Activated CD4-positive, alpha-beta T cell treated with anti-CD3 and anti-CD28 coated beads for 4 hours (primary cell): Measurements from ENCODE around the gene IQCE.
"Not testable (repeated sequence)": the region's sequence is repeated elsewhere in the genome, so short reads cannot be mapped to it uniquely, and the experiment has no call there.

Experiments
- DNase-seq, 2 donors: peaks; one replicate each; pipeline ENCODE4 v3.0.0-alpha.2; 2020

IQCE gene

DNA sequence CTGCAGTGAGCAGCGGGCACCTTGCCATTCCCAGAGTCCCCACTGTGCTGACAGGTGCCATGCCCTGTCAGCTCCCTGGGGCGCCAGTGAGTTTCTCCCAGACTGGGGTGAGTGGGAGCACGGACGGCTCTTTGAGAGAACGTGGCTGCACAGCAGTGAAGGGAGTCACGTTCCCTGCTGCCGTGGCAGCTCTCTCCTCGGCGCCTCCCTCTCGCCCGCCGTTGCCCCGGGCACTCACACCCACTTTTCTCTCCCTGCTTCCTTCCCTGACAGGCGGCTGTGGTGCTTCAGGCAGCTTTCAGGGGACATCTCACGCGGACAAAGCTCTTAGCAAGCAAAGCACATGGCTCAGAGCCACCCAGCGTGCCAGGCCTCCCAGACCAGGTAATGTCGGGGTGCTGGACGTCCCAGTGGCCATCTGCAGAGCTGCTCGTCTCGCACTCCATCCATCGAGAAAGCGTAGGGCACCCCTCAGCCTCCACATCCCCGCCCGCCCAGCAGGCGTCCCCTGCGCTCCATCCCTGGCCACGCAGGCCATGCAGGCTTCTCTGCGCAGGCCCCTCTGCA is 45.9 kb downstream of the IQCE start:
- DNase-seq, result no peak

DNA sequence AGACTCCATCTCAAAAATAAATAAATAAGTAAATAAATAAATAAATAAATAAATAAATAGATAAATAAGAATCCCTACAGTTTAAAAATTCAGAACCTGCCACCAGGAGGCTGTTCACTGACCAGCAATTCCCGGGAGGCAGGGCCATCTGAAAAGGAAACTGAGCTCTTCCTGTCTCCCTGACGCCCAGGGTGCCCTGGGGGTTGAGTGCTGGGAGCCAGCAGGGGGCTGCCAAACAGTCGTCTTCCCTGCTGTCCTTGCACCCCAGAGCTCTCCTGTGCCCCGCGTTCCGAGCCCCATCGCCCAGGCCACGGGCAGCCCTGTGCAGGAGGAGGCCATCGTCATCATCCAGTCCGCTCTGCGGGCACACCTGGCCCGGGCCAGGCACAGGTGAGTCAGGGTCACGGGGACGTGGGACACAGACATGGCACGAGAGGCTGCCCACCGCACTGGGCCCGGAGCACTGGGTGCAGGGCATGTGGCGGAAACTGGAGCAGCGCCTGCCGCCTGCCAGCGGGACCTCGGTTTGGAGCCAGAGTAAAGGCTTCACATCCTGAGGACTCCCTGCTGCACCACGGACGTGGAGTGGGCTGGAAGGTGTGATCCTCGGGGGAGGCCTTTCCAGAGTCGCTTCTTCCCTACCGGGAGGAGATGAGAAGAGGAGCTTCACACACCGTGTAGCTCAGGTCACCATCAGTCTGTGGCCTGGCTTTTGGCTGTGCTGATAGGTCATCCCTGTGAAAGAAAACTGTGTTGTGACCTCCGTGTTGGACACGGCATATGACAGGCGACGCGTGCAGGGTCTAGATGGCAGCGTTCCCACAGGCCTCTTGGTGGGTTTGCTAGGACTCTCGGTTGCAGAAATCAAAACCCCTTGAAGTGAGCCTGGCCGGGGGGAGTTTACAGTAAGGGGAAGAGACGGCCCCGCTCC is 47.1 kb downstream of the IQCE start:
- no peak for DNase-seq

DNA sequence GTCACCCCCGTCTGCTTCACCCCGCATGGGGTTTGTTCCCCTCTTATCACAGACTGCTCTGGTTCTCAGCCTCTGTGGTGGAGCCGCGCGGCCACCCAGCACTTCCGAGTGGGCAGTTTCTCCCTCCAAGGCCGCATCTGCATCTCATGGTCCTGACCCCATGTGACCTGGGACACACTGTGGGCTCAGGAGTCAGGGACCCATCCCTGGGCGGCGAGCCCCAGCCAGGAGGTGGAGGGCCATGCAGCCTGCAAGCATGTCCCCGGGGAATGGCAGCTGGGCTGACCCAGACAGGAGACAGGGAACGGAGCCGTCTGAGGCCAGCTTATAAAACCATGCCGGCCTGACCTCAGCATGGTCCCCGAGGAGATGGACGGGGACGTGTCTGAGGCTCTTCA is 47.8 kb downstream of the IQCE start:
- no peak for DNase-seq

DNA sequence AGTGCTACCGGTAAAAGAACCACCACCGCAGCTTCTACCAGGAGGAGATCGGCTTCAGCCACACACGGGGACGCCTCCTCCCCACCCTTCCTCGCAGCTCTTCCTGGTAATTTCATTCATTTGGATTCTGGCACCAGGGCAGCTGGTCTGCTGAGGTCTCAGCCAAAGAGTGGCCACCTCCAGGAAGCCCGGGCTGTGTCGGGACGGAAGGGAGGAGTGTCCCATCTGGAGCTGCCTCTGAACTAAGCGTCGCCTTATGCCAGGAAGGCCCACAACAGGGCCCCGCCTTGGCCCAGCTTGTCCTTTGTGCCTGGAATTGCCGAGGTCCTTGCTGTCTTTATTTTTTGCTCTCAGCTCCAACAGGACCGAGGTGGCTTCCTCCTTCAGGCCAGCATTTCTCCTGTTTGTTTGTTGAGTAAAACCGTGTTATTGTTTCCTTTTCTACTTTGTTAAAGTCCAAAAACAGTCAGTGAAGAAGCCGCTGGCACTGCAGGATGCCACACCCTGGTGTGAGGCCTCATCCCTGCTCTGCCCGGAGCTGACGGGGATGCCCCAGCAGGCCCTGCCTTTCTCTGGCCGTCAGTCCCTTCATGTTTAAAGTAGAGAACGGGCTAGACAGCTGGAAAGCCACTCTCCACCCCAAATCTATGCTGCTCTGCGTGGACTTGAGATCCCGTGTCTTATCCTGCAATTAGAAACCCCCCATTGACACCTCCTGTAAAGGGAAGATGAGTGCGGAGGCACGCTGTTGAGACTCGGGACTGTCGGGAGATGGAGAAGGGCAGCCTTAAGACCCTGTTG is 48.5 kb downstream of the IQCE start:
- DNase-seq, result no peak

DNA sequence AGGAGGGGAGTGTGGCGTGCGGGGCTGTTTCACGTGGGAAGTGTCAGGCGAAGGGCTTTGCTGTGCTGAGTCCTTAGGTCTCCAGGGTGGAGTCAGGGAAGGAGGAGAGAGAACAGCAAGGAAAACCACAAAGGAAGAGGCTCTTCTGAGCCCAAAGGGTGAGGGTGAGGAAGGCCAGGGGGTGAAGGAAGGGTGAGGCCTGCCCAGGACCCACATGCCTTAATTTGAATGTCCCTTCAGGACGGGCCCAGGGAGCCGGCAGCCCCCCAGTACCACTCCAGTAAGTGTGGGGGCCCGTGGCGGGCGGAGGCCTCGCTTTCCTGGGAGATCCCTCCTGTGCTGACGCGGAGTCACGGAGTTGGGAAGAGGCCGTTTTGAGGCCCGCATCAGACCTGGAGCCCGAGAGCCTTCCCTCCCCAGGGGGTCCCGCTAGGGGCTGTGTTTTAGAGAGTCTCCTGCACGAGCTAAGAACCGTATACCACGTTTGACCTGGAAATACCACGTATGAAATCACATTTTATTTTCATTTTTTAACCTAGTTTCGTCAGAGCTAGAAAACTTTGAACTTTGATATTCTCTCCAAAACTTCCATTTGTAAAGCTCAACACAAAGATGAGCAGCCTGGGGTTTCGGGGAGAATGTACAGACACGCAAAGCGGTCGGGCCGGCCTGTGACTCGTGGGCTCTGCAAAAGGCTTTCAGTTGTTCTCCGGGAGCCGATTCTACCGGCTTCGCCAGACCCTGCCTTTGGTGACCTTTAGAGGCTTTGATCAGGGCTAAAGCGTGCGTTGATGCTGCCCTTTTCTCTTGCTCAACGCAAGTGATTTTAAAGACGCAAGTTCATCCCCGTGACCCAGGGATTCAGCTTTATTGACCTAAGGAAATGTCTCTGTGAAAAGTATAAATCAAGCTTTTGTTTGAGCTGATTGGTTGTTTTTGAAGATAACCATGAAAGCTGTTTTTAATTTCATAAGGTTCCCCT is 49.4 kb downstream of the IQCE start:
- no peak for DNase-seq

DNA sequence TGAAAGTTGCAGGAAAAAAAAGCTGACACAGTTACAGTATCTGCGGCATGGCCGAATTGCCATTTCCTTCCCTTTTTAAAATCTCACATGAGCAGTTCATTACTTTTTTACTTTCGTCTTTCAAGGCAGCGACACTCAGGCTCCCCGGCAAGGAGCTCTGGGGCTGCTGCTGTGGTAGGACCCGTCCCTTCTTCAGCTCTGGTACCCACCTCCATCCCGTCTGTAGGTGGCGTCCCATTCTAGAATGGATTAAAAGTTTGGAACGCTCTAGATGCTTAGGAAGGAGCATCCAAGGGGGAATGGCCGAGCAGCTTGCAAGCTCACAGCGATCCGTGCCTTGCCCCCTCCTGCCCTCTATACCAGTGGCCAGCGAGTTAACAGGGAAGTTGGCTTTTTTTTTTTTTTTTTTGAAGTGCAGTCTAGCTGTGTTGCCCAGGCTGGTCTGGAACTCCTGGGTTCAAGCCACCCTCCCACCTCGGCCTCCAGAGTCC is 50.2 kb downstream of the IQCE start:
- DNase-seq, result no peak

DNA sequence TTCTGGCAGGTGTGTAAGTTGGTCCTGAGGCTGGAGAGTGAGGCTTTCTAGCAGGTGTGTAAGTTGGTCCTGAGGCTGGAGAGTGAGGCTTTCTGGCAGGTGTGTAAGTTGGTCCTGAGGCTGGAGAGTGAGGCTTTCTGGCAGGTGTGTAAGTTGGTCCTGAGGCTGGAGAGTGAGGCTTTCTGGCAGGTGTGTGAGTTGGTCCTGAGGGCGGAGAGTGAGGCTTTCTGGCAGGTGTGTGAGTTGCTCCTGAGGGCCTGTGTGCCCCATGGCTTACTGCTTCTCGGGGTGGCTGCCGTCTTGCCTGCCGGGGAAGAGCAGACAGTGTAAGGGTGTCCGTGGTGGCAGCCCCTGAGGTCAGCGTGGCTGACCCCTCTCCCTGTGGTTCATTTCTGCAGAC is 50.9 kb downstream of the IQCE start:
- not testable (repeated sequence) for DNase-seq

DNA sequence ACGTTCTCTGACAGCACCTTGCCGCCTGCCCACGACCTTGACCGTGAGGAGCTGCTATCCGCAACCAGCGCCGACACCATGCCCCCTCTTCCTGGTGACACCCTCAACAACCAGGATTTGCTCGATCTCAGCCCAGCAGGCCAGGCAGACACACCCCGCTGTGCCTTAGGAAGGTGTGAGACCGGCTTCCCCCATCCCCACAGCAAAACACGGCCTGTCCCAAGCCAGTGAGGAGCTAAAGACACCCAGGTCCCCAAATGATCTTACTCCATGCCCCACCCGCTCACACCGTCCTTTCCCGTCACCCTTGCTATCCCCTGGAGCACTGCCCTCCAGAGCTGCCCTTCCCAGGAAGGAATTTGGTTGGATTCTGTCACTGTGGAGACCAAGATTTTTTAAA is 51.7 kb downstream of the IQCE start:
- no peak for DNase-seq

DNA sequence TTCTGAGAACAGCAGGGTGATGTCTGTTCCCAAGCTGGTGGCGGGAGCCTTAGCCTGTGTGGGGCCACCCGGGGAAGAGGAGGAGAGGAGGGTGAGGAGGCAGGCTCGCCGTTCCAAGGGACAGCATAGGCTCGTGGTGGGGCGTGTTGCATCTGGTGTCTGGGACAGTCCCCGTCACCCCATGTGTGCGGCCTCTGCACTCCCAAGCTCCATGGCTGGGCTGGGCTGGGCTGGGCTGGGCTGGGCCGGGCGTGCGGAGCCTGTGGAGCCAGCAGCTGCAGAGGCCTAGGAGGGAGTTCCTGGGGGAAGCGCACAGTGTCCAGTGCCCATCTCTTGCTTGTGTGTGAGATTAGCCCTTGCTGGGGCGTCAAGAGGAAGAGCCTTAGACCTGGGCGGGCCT is 52.1 kb downstream of the IQCE start:
- DNase-seq, result no peak

DNA sequence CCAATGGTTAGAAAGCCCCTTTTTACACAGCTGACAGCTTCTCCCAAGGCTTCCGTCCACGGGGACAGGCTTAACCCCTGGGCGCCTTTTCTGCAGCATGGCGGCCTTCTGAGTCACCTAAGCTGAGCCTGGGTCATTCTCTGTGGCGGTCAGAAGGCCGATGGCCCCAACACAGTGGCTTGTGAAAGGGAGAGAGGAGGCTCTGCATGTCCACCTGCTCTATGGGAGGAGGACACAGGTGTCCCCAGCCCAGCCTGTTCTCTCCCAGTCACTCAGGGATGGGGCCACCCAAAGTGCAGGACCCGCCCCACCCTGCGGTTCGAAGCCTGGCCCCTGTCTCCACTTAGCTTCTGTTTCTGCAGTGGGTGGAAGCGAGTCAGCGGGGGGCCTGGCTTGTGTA is 52.6 kb downstream of the IQCE start:
- no peak for DNase-seq

DNA sequence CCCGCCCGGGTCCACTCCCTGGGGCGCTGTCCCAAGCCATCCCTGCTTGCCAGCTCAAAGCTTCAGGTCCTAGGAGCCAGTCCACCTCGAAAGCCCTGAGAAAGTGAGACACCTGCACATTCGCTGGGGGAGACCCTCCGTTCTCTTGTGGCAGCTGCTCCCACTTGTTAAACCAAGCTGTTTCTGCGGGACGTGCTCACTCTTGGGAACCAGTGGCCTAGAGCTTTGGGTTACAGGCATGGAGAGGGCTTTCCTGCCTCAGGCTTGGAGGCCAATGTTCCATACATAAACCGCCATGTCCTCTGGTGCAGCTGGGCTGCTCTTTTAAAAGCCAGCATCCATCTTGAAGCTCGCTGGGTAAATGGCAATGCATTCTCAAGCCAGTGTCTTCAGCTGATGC is 53.1 kb downstream of the IQCE start:
- no peak for DNase-seq

DNA sequence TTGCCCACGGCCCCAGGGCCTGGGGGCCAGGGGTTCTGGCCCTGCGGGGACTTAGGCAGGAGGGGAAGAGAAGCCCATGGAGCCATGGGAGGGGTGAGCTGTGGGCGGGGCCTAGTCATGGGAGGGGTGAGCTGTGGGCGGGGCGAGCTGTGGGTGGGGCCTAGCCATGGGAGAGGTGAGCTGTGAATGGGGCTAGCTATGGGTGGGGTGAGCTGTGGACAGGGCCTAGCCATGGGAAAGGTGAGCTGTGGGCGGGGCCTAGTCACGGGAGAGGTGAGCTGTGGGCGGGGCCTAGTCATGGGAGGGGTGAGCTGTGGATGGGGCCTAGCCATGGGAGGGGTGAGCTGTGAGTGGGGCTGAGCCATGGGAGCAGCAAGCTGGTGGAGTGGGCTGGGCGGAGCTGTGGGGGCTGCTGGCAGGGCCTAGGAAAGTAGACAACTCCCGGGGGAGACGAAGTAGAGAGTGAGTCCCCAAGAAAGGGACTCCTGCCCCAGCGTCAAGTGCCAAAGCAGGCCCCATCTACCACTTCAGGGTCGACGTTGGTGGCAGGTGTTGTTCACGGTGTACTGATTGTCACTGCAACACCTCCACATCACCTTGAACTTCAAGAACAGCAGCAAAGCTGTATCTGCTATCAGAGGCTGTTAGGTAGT is 53.8 kb downstream of the IQCE start:
- DNase-seq, result no peak

DNA sequence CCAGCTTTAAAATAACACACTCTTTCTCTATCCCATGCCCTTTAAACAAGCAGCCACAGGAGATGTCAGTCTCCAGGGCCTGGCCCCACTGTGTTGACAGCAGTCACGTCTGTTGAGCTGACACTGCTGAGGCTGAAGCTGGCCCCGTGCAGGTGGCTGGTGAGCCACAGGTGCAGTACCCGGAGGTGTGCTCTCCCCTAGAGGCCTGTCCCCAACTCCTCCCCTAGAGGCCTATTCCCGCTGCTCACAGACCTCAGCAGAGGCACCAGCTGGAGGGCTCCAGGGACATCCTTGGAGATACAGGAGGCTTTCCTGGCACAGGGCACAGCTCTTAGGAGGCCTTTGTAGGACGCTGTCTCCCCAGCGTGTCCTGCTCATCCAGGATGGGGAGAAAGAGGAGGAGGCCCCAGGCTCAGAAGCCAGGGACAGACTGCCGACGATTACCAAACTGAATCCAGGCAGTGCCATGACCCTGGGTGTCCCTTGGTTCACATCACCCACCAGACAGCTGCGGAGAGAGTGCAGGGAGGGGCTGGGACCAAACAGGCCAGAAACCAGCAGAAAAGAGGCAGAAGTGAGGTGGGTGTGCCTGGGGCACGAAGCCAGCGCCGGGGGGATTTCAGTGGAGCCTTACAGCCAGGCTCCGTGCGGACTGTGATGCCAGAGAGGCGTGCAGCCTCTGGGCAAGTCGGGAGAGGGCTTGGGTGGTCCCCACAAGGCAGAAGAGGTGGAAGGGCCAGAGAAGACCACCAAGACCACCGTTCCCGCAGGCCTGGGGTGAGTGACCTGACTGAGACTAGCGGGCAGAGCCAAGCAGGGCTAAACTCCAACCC is 54.5 kb downstream of the IQCE start:
- no peak for DNase-seq

DNA sequence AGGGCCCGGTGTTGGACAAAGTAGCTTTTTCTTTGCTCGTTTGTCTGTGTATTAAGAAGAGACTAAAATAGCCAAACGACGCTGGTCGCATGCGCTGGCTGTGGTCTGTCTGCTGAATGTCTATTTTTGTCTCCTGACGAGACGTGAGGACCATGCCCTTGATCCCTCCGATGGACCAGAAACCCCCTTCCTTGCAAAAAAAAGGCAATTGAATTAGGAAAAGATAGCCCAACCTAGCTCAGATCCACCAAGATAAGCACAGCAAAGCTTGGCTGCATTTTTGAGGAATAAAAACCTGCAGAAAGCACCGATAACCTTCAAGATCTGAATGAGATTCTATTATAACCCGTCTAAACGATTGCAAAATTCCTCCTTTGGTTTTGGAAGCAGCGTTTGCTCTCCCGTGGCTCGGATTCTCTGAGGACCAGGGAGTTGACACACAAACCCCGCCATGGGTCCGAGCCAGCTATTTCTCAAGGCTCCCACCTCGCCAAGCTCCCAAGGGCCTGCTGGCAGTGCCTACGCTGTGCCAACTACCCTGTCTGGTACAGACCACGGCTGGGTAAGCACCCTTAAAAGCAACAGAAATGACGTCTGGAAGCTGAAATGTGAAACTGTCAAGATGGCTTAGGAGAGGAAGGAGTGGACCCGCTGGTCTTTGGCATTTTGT is 55.3 kb downstream of the IQCE start:
- DNase-seq, result no peak

DNA sequence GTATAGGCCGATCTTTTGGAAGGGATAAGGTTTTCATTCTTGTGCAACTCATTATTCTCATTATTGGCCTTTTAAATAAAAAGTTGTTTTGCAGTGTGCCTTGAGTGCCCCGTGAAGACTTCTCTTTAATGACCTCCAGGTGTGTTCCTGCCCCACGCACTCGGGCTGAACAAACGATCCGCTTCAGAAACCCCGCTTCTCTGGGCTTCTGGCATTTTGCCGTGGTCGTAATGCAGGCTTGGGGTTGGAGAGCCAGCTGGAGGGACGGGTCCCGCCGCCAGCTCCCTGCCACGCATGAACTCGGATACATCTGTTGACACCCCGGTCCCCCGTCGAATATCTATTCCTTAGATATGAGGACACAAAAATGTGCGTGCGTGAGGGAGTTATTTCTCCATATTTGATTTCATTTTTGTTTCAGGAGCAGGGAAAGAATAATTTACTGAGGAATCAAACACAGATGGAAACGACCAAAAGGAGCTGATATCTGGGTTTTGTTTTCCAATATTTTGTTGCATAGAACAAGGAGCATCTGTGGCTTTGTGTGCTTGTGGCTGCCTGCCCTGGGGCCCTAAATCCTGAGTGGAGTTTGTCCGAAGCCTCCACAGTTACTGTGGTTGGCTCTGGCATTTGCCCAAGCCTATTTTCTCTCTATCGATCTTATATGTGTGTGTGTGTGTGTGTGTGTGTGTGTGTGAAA is 56.0 kb downstream of the IQCE start:
- DNase-seq, result no peak

DNA sequence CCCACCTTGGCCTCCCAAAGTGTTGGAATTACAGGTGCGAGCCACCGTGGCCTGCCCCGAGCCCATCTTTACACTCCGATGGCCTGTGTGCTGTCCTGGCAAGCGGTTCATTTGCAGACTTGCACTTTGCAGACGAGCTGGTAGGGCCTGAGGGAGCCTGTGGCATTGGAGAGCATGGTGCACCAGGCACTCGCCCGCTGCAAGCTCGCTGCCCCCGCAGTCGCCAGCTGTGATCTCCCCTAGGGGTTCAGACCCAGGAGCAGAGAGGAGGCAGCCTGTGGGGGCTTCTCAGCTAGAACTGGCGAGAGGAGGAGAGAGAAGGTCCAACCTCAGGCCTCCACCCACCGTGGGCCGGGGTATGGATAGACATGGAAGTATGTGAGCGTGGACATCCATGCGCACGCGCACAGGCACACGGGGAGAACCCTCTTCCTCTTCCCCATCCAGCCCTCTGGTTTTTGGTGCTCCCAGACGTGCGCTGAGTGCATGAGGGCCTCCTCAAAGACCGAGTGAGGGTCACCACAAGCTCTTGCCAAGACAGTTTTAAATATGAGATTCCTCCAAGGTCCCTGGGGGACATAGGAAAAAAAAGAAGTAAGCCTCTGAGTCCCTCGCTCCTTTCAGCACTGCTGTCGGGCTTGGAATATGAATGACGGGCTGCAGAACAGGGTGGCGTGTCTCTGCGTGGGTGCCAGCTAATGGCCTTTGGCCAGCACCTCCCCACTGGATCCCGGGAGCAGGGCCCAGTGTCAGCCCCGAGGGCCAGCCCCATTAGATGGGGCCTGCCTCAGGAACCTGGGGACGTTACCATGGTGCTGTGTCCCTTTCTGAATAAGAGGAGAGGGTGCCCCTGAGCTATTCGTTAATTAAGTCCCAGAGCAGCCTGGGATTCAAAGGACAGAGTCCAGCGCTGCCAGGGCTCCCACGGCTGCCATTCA is 57.9 kb downstream of the IQCE start:
- DNase-seq, result no peak

DNA sequence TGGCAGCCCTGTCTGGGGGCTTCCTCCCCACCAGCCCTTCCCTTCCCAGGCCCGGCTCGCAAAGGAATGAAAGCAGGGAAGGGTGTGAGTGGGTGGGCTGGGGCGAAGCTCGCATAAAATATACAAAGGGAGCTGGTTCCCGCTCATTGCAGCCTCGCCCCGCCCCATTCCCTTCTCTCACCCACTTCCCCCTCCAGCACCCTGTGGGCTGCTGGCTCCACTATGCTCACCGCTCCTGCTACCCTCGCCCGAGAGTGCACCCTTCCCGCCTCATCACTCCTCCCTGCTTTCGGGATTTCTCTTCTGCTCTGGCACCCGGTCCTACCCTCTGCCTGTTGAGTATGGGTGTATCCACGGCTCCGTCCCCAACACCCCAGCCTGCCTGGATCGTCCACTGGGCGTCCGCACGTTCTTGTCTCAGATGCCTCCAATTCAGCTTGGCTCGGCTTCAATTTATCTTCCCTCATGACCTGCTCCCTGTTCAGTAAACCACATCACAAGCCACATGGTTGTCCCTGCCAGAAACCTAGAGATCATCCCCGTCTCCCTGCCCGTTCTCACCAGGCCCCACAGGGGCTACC is 58.6 kb downstream of the IQCE start:
- DNase-seq, result no peak

DNA sequence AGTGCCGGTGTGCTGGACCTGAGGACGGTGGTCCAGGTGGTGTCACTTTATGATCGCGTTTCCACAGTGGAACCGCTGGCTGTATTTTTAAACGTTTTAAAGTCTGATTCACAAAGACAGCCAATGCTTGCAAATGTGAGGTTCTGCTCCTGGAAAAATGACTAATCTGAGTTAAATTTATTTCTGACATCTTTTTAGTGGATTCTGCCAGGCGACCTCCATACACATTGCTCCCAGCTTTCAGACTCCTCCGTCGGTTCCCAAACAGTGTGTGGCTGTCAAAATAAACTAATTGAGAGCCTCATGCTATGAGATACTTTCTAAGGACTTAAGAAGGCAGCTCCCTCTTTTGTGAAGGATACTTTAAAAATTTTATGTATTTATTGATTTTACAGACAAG is 60.3 kb downstream of the IQCE start:
- DNase-seq, result no peak
